ENCODE data around the gene GBE1. TPM values are rescaled to one million over a fixed set of nuclear protein-coding genes. Genes with fewer than 3 reads are reported as not detected.

The GBE1 gene
- total and polyA plus RNA-seq, 2 donors (not counting 1 experiment from before 2014, with no cell fraction given): 153 to 232 TPM

- no peaks in the 10 kb centered on the region for H3K9me3 ChIP-seq (ENCODE audit: control insufficient read depth, insufficient read depth, low read depth, low read length)
- no peak overlapping the region for H3K9ac ChIP-seq (ENCODE audit: insufficient read depth, low read length)
- no peak overlapping the region for H2AFZ ChIP-seq (ENCODE audit: low read length)
- H4K20me1 ChIP-seq (ENCODE audit: control insufficient read depth, extremely low read depth, insufficient read depth, low read length): no peaks in the 10 kb centered on the region
- H3K36me3 ChIP-seq (ENCODE audit: control insufficient read depth, insufficient read depth, low read length): no peaks in the 10 kb centered on the region
- H3K79me2 ChIP-seq (ENCODE audit: control insufficient read depth, insufficient read depth, low read length): peaks cover 24% of the 10 kb centered on the region
- H3K27me3 ChIP-seq (ENCODE audit: control insufficient read depth, insufficient read depth, low read length): no peaks in the 10 kb centered on the region
- no peaks in the 10 kb centered on the region for H3K4me1 ChIP-seq (ENCODE audit: control insufficient read depth, extremely low read depth, insufficient read depth, low read length)
- H3K4me3 ChIP-seq (replicated peaks in 1 of 4; ENCODE audit: control extremely low read depth in 1 of 4, insufficient read depth in 1 of 4, low read depth in 3 of 4, low read length in 4 of 4): no peak overlapping the region
- no peak overlapping the region for H3K27ac ChIP-seq (ENCODE audit: insufficient read depth, low read length)
- DNase-seq (ENCODE audit: low read depth in 2 of 2): no peak
- TF ChIP-seq CTCF (conservative IDR thresholded peaks at IDR 0.05 in 1 of 2, IDR thresholded peaks at IDR 0.05 in 1 of 2; ENCODE audit: low read depth in 1 of 2, low read length in 2 of 2) (no peak), EZH2 (IDR thresholded peaks at IDR 0.05; ENCODE audit: low read length, missing control alignments) (no peak)
- no peak overlapping the region for H3K4me2 ChIP-seq (ENCODE audit: extremely low read depth, insufficient read depth, low read length)
Observed at GRCh38 chr3:81707996-81708395, 53.4 kb downstream of the GBE1 start.

GRCh38 chr3:81702126-81702525, 59.3 kb downstream of the GBE1 start:
- no peak for DNase-seq (ENCODE audit: low read depth in 2 of 2)
- no peaks in the 10 kb centered on the region for H3K36me3 ChIP-seq (ENCODE audit: control insufficient read depth, insufficient read depth, low read length)
- H3K9ac ChIP-seq (ENCODE audit: insufficient read depth, low read length): no peak overlapping the region
- no peak overlapping the region for H3K4me2 ChIP-seq (ENCODE audit: extremely low read depth, insufficient read depth, low read length)
- H2AFZ ChIP-seq (ENCODE audit: low read length): no peak overlapping the region
- peaks cover 11% of the 10 kb centered on the region for H3K79me2 ChIP-seq (ENCODE audit: control insufficient read depth, insufficient read depth, low read length)
- no peaks in the 10 kb centered on the region for H3K27me3 ChIP-seq (ENCODE audit: control insufficient read depth, insufficient read depth, low read length)
- no peak overlapping the region for H3K4me3 ChIP-seq (replicated peaks in 1 of 4; ENCODE audit: control extremely low read depth in 1 of 4, insufficient read depth in 1 of 4, low read depth in 3 of 4, low read length in 4 of 4)
- H3K27ac ChIP-seq (ENCODE audit: insufficient read depth, low read length): no peak overlapping the region
- no peaks in the 10 kb centered on the region for H4K20me1 ChIP-seq (ENCODE audit: control insufficient read depth, extremely low read depth, insufficient read depth, low read length)
- TF ChIP-seq EZH2 (IDR thresholded peaks at IDR 0.05; ENCODE audit: low read length, missing control alignments) (no peak), CTCF (conservative IDR thresholded peaks at IDR 0.05 in 1 of 2, IDR thresholded peaks at IDR 0.05 in 1 of 2; ENCODE audit: low read depth in 1 of 2, low read length in 2 of 2) (no peak)
- H3K4me1 ChIP-seq (ENCODE audit: control insufficient read depth, extremely low read depth, insufficient read depth, low read length): no peaks in the 10 kb centered on the region
- no peaks in the 10 kb centered on the region for H3K9me3 ChIP-seq (ENCODE audit: control insufficient read depth, insufficient read depth, low read depth, low read length)

- Histone ChIP-seq H3K4me3 (replicated peaks in 1 of 4; ENCODE audit: control extremely low read depth in 1 of 4, insufficient read depth in 1 of 4, low read depth in 3 of 4, low read length in 4 of 4) (no peak overlapping the region), H3K9ac (ENCODE audit: insufficient read depth, low read length) (no peak overlapping the region), H2AFZ (ENCODE audit: low read length) (no peak overlapping the region), H3K27me3 (ENCODE audit: control insufficient read depth, insufficient read depth, low read length) (no peaks in the 10 kb centered on the region), H3K4me2 (ENCODE audit: extremely low read depth, insufficient read depth, low read length) (no peak overlapping the region), H3K36me3 (ENCODE audit: control insufficient read depth, insufficient read depth, low read length) (no peaks in the 10 kb centered on the region), H3K79me2 (ENCODE audit: control insufficient read depth, insufficient read depth, low read length) (peaks cover 5% of the 10 kb centered on the region), H4K20me1 (ENCODE audit: control insufficient read depth, extremely low read depth, insufficient read depth, low read length) (no peaks in the 10 kb centered on the region), H3K4me1 (ENCODE audit: control insufficient read depth, extremely low read depth, insufficient read depth, low read length) (no peaks in the 10 kb centered on the region), H3K9me3 (ENCODE audit: control insufficient read depth, insufficient read depth, low read depth, low read length) (no peaks in the 10 kb centered on the region), H3K27ac (ENCODE audit: insufficient read depth, low read length) (no peak overlapping the region)
- no peak for DNase-seq (ENCODE audit: low read depth in 2 of 2)
- no peak for TF ChIP-seq CTCF (conservative IDR thresholded peaks at IDR 0.05 in 1 of 2, IDR thresholded peaks at IDR 0.05 in 1 of 2; ENCODE audit: low read depth in 1 of 2, low read length in 2 of 2)
Observed at GRCh38 chr3:81699536-81700320, 61.7 kb downstream of the GBE1 start.
